ENCODE data around the gene CALCOCO2.

CALCOCO2 gene

GRCh38 chr17:48842746-48843145, 11.9 kb downstream of the CALCOCO2 start:
- no peak for TF ChIP-seq CTCF (IDR thresholded peaks at IDR 0.05; ENCODE audit: low read length, missing control alignments)
- H3K4me3 ChIP-seq (replicated peaks; ENCODE audit: low read depth, low read length) = no peak overlapping the region
- peak; percentile 13 for DNase-seq (ENCODE audit: low read depth)

GRCh38 chr17:48843187-48843900, 12.5 kb downstream of the CALCOCO2 start:
- no peak overlapping the region for H3K4me3 ChIP-seq (replicated peaks; ENCODE audit: low read depth, low read length)
- TF ChIP-seq CTCF (IDR thresholded peaks at IDR 0.05; ENCODE audit: low read length, missing control alignments) = no peak
- no peak for DNase-seq (ENCODE audit: low read depth)

- H3K4me3 ChIP-seq (replicated peaks; ENCODE audit: low read depth, low read length) = no peak overlapping the region
- DNase-seq (ENCODE audit: low read depth) = no peak
- no peak for TF ChIP-seq CTCF (IDR thresholded peaks at IDR 0.05; ENCODE audit: low read length, missing control alignments)
Measured at GRCh38 chr17:48850792-48851323, 20.0 kb downstream of the CALCOCO2 start.

- no peak for TF ChIP-seq CTCF (IDR thresholded peaks at IDR 0.05; ENCODE audit: low read length, missing control alignments)
- DNase-seq (ENCODE audit: low read depth) = no peak
- no peak overlapping the region for H3K4me3 ChIP-seq (replicated peaks; ENCODE audit: low read depth, low read length)
Measured at GRCh38 chr17:48854774-48855476, 24.1 kb downstream of the CALCOCO2 start.

- no peak for TF ChIP-seq CTCF (IDR thresholded peaks at IDR 0.05; ENCODE audit: low read length, missing control alignments)
- H3K4me3 ChIP-seq (replicated peaks; ENCODE audit: low read depth, low read length) = no peak overlapping the region
- DNase-seq (ENCODE audit: low read depth) = no peak
Measured at GRCh38 chr17:48856122-48856821, 25.4 kb downstream of the CALCOCO2 start.

GRCh38 chr17:48860034-48860433, 29.2 kb downstream of the CALCOCO2 start:
- no peak overlapping the region for H3K4me3 ChIP-seq (replicated peaks; ENCODE audit: low read depth, low read length)
- TF ChIP-seq CTCF (IDR thresholded peaks at IDR 0.05; ENCODE audit: low read length, missing control alignments) = peak; percentile 10
- no peak for DNase-seq (ENCODE audit: low read depth)

Measured in fibroblast of pulmonary artery (primary cell).